ENCODE measurements around the gene AKT1S1.
"Not testable (repeated sequence)": the region's sequence is repeated elsewhere in the genome, so short reads cannot be mapped to it uniquely, and the experiment has no call there.

The AKT1S1 gene

DNA sequence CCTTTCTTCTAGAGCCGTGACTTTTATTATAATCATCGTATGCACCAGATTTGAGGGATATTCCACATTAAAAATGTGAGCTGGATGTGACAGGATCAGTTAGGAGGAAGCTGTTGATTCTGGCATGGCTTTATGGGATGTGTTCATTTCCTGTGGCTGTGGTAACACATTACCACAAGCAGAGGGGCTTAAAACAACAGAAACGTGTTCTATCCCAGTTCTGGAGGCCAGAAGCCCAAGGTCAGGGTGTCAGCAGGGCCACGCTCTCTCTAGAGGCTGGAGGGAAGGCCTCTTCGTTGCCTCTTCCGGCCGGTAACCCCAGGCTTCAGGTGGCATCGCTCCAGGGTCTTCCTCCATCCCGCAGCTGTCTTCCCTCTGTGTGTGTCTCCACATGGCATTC lies 44.6 kb downstream of the AKT1S1 start:
- FAIRE-seq (no peak), DNase-seq (ENCODE audit: insufficient read length, low spot score) (no peak)
- TF ChIP-seq POLR2AphosphoS5 (IDR thresholded peaks at IDR 0.05; ENCODE audit: low read depth, low read length) = no peak
- no peak for TF ChIP-seq TAF1 (IDR thresholded peaks at IDR 0.05; ENCODE audit: low read depth, low read length)
- TF ChIP-seq POU2F2 (IDR thresholded peaks at IDR 0.05; ENCODE audit: low read depth, low read length) = no peak
- TF ChIP-seq SPI1 (IDR thresholded peaks at IDR 0.05; ENCODE audit: low read depth, low read length) = no peak
- TF ChIP-seq PAX5 (IDR thresholded peaks at IDR 0.05; ENCODE audit: insufficient read depth, low read length, severe bottlenecking) = no peak
- TF ChIP-seq POLR2A (IDR thresholded peaks at IDR 0.05; ENCODE audit: low read depth, low read length) = no peak

DNA sequence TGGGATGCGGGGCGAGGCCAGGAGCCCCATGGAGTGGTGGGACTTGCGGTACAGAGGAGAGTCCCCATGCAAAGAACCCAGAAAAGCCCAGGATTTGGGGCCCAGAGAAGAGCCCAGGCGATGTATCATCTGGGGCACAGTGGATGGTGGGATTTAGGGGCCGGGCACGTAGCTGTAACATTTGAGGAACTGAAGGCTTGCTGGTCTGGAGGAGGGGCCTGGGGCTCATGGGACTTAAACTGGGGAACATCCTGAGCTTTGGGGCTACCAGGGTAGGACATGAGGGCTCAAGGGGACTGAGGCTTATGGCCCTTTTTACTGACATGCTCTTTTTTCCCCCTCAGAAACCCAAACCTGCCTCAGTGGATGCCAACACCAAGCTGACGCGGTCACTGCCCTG lies 45.6 kb downstream of the AKT1S1 start:
- no peak for DNase-seq (ENCODE audit: insufficient read length, low spot score)
- TF ChIP-seq POLR2AphosphoS5 (IDR thresholded peaks at IDR 0.05; ENCODE audit: low read depth, low read length) = no peak
- no peak for TF ChIP-seq TAF1 (IDR thresholded peaks at IDR 0.05; ENCODE audit: low read depth, low read length)
- no peak for TF ChIP-seq PAX5 (IDR thresholded peaks at IDR 0.05; ENCODE audit: insufficient read depth, low read length, severe bottlenecking)
- no peak for TF ChIP-seq POLR2A (IDR thresholded peaks at IDR 0.05; ENCODE audit: low read depth, low read length)
- no peak for TF ChIP-seq POU2F2 (IDR thresholded peaks at IDR 0.05; ENCODE audit: low read depth, low read length)
- no peak for TF ChIP-seq SPI1 (IDR thresholded peaks at IDR 0.05; ENCODE audit: low read depth, low read length)
- FAIRE-seq = no peak

GRCh38 chr19:49830766-49831165 lies 46.4 kb downstream of the AKT1S1 start:
- TF ChIP-seq TAF1 (IDR thresholded peaks at IDR 0.05; ENCODE audit: low read depth, low read length) (no peak), SPI1 (IDR thresholded peaks at IDR 0.05; ENCODE audit: low read depth, low read length) (no peak), POLR2A (IDR thresholded peaks at IDR 0.05; ENCODE audit: low read depth, low read length) (no peak), POLR2AphosphoS5 (IDR thresholded peaks at IDR 0.05; ENCODE audit: low read depth, low read length) (no peak)
- FAIRE-seq (no peak), DNase-seq (ENCODE audit: insufficient read length, low spot score) (no peak)

- DNase-seq (ENCODE audit: insufficient read length, low spot score) = no peak
- FAIRE-seq = no peak
- no peak for TF ChIP-seq TAF1 (IDR thresholded peaks at IDR 0.05; ENCODE audit: low read depth, low read length)
- TF ChIP-seq POLR2AphosphoS5 (IDR thresholded peaks at IDR 0.05; ENCODE audit: low read depth, low read length) = no peak
- no peak for TF ChIP-seq POU2F2 (IDR thresholded peaks at IDR 0.05; ENCODE audit: low read depth, low read length)
- no peak for TF ChIP-seq POLR2A (IDR thresholded peaks at IDR 0.05; ENCODE audit: low read depth, low read length)
- no peak for TF ChIP-seq PAX5 (IDR thresholded peaks at IDR 0.05; ENCODE audit: insufficient read depth, low read length, severe bottlenecking)
- no peak for TF ChIP-seq SPI1 (IDR thresholded peaks at IDR 0.05; ENCODE audit: low read depth, low read length)
These were observed 47.4 kb downstream of the AKT1S1 start for GRCh38 chr19:49829721-49830120.

DNA sequence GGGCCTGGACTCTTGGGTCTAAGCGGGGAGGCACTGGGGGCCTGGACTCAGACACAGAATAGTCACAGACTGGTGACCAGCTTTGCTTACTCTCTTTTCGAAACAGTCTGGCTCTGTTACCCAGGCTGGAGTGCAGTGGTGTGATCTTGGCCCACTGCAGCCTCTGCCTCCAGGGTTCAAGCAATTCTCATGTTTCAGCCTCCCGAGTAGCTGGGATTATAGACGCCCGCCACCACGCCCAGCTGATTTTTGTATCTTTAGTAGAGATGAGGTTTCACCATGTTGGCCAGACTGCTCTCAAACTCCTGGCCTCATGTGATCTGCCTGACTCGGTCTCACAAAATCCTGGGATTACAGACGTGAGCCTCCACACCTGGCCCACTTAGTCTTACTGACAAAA lies 48.0 kb downstream of the AKT1S1 start:
- TF ChIP-seq TAF1 (IDR thresholded peaks at IDR 0.05; ENCODE audit: low read depth, low read length) (no peak), POLR2A (IDR thresholded peaks at IDR 0.05; ENCODE audit: low read depth, low read length) (no peak), PAX5 (IDR thresholded peaks at IDR 0.05; ENCODE audit: insufficient read depth, low read length, severe bottlenecking) (no peak), POU2F2 (IDR thresholded peaks at IDR 0.05; ENCODE audit: low read depth, low read length) (no peak)
- FAIRE-seq = no peak

GRCh38 chr19:49827034-49827433 lies 50.1 kb downstream of the AKT1S1 start:
- DNase-seq (ENCODE audit: insufficient read length, low spot score) (no peak), FAIRE-seq (no peak)
- TF ChIP-seq POLR2A (IDR thresholded peaks at IDR 0.05; ENCODE audit: low read depth, low read length) = no peak
- no peak for TF ChIP-seq SPI1 (IDR thresholded peaks at IDR 0.05; ENCODE audit: low read depth, low read length)
- TF ChIP-seq PAX5 (IDR thresholded peaks at IDR 0.05; ENCODE audit: insufficient read depth, low read length, severe bottlenecking) = no peak
- TF ChIP-seq TAF1 (IDR thresholded peaks at IDR 0.05; ENCODE audit: low read depth, low read length) = no peak
- TF ChIP-seq POU2F2 (IDR thresholded peaks at IDR 0.05; ENCODE audit: low read depth, low read length) = no peak
- TF ChIP-seq POLR2AphosphoS5 (IDR thresholded peaks at IDR 0.05; ENCODE audit: low read depth, low read length) = no peak

More for the DNA sequence above, 48.0 kb downstream of the AKT1S1 start:
- DNase-seq (ENCODE audit: insufficient read length, low spot score) = no peak

- TF ChIP-seq POU2F2 (IDR thresholded peaks at IDR 0.05; ENCODE audit: low read depth, low read length) = no peak
- FAIRE-seq (no peak), DNase-seq (ENCODE audit: insufficient read length, low spot score) (no peak)
These were observed 52.5 kb downstream of the AKT1S1 start for GRCh38 chr19:49824662-49825061.

- peak; percentile 71 for FAIRE-seq
- TF ChIP-seq PAX5 (IDR thresholded peaks at IDR 0.05; ENCODE audit: insufficient read depth, low read length, severe bottlenecking) = no peak
- TF ChIP-seq POLR2AphosphoS5 (IDR thresholded peaks at IDR 0.05; ENCODE audit: low read depth, low read length) = no peak
- TF ChIP-seq POU2F2 (IDR thresholded peaks at IDR 0.05; ENCODE audit: low read depth, low read length) = no peak
- no peak for TF ChIP-seq POLR2A (IDR thresholded peaks at IDR 0.05; ENCODE audit: low read depth, low read length)
- TF ChIP-seq TAF1 (IDR thresholded peaks at IDR 0.05; ENCODE audit: low read depth, low read length) = no peak
- no peak for TF ChIP-seq SPI1 (IDR thresholded peaks at IDR 0.05; ENCODE audit: low read depth, low read length)
These were observed 53.7 kb downstream of the AKT1S1 start for GRCh38 chr19:49823472-49823871.

DNA sequence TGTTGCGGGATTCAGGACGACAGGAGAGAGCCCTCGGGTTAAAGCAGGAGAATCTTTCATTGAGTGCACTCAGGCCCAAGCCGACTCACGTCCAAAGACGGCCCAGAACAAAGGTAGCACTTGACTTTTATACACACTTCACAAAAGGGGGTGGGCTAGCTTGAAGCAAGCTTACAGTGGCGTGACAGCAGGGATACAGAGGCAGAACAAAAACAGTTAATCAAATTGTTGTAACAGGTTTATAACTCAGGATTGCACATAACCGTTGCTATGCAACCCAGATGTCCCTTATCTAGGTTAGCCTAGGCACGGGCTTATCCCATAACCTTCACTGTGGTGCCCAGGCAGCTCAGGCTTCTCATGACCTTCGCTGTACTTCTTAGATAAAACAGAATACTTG lies 57.0 kb downstream of the AKT1S1 start:
- DNase-seq (ENCODE audit: insufficient read length, low spot score) (no peak), FAIRE-seq (no peak)
- TF ChIP-seq POLR2A (IDR thresholded peaks at IDR 0.05; ENCODE audit: low read depth, low read length) (no peak), SPI1 (IDR thresholded peaks at IDR 0.05; ENCODE audit: low read depth, low read length) (no peak), TAF1 (IDR thresholded peaks at IDR 0.05; ENCODE audit: low read depth, low read length) (no peak), POLR2AphosphoS5 (IDR thresholded peaks at IDR 0.05; ENCODE audit: low read depth, low read length) (no peak), PAX5 (IDR thresholded peaks at IDR 0.05; ENCODE audit: insufficient read depth, low read length, severe bottlenecking) (no peak), POU2F2 (IDR thresholded peaks at IDR 0.05; ENCODE audit: low read depth, low read length) (no peak)

More at GRCh38 chr19:49823472-49823871, 53.7 kb downstream of the AKT1S1 start:
- no peak for DNase-seq (ENCODE audit: insufficient read length, low spot score)

DNA sequence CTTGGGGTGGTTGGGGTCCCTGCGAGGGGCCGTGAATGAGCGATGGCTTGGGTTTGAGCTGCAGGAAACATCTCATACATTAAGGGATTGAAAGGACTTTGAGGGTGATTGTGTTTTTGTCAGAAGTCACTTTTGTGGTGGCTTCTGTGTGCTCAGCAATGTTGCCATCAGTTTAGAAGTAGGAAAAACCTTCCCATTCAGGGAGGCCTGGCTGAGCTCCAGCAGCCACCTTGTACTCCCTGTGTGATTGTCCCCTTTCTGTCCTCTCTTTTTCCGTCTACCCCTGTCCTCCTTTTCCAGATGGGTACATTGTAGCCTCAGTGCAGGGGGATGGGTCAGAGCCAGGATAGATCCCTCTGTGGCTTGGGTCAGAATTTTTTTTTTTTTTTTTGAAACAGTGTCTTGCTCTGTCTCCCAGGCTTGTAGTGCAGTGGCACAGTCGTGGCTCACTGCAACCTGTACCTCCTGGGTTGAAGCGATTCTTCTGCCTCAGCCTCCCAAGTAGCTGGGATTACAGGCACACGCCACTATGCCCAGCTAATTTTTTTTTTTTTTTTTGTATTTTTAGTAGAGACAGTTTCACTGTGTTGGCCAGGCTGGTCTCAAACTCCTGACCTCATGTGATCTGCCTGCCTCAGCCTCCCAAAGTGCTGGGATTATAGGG lies 57.6 kb downstream of the AKT1S1 start:
- not testable (repeated sequence) for DNase-seq (ENCODE audit: insufficient read length, low spot score); FAIRE-seq

Data from GM12891 (cell line).